SK-MEL-5 (cell line): ENCODE data around the gene SLC38A9. TPM values are rescaled to one million over a fixed set of nuclear protein-coding genes. Genes with fewer than 3 reads are reported as not detected.

Experiments
- DNase-seq: peaks from one replicate; pipeline ENCODE4 v3.0.0-alpha.2; 2016; ENCODE audit warnings: low read depth, low spot score
- in situ Hi-C: cut with HindIII; loops from 2 replicates; pipeline ENCODE4 v1.10.0; 2016; ENCODE audit warnings: low sequenced_read_pairs, high pct_unique_total_duplicates, low pct_unique_long_range_greater_than_20kb
- total RNA-seq: library from RNA; depleted of rRNA; stranded (reverse); fragments of >200 nt; shearing (Covaris generic); gene quantifications from 2 replicates; pipeline ENCODE4 v1.2.3, GENCODE V29; 2014

Gene SLC38A9
- total RNA-seq, 1 experiment from 2014 or later = 44.0 TPM

GRCh38 chr5:55679556-55679955 is 32.6 kb downstream of the SLC38A9 start:
- in situ Hi-C loops = no loop called here
- DNase-seq = no peak

GRCh38 chr5:55675119-55675518 is 37.0 kb downstream of the SLC38A9 start:
- no peak for DNase-seq
- in situ Hi-C loops = no loop called here

- DNase-seq = no peak
- in situ Hi-C loops = no loop called here
These were observed 37.8 kb downstream of the SLC38A9 start for GRCh38 chr5:55674340-55674739.

- peak; percentile 96 for DNase-seq
- in situ Hi-C loops = no loop called here
These were observed 39.6 kb downstream of the SLC38A9 start for GRCh38 chr5:55672477-55672911.

GRCh38 chr5:55671975-55672374 is 40.1 kb downstream of the SLC38A9 start:
- no peak for DNase-seq
- in situ Hi-C loops = no loop called here

GRCh38 chr5:55668356-55668755 is 43.8 kb downstream of the SLC38A9 start:
- in situ Hi-C loops = no loop called here

GRCh38 chr5:55667938-55668337 is 44.2 kb downstream of the SLC38A9 start:
- DNase-seq = no peak
- in situ Hi-C loops = no loop called here

More at GRCh38 chr5:55668356-55668755, 43.8 kb downstream of the SLC38A9 start:
- DNase-seq = no peak

GRCh38 chr5:55665065-55665464 is 47.1 kb downstream of the SLC38A9 start:
- no peak for DNase-seq
- in situ Hi-C loops = no loop called here

- peak; percentile 41 for DNase-seq
- in situ Hi-C loops = no loop called here
These were observed 54.7 kb downstream of the SLC38A9 start for GRCh38 chr5:55657443-55657842.

- in situ Hi-C loops = no loop called here
- DNase-seq = no peak
These were observed 61.7 kb downstream of the SLC38A9 start for GRCh38 chr5:55650386-55650785.

GRCh38 chr5:55649963-55650362 is 62.2 kb downstream of the SLC38A9 start:
- in situ Hi-C loops = no loop called here
- no peak for DNase-seq

GRCh38 chr5:55645304-55645703 is 66.8 kb downstream of the SLC38A9 start:
- no peak for DNase-seq
- in situ Hi-C loops = no loop called here

GRCh38 chr5:55638455-55638854 is 73.7 kb downstream of the SLC38A9 start:
- in situ Hi-C loops = no loop called here
- no peak for DNase-seq

GRCh38 chr5:55638051-55638450 is 74.1 kb downstream of the SLC38A9 start:
- DNase-seq = no peak
- in situ Hi-C loops = no loop called here

- in situ Hi-C loops = no loop called here
- DNase-seq = no peak
These were observed 75.4 kb downstream of the SLC38A9 start for GRCh38 chr5:55636683-55637082.

- in situ Hi-C loops = no loop called here
- no peak for DNase-seq
These were observed 75.9 kb downstream of the SLC38A9 start for GRCh38 chr5:55636177-55636576.

- no peak for DNase-seq
These were observed 77.3 kb downstream of the SLC38A9 start for GRCh38 chr5:55634866-55635265.

GRCh38 chr5:55634209-55634805 is 77.8 kb downstream of the SLC38A9 start:
- DNase-seq = no peak

More at GRCh38 chr5:55634866-55635265, 77.3 kb downstream of the SLC38A9 start:
- in situ Hi-C loops = no loop called here

GRCh38 chr5:55633574-55634208 is 78.4 kb downstream of the SLC38A9 start:
- in situ Hi-C loops = no loop called here
- no peak for DNase-seq

More at GRCh38 chr5:55634209-55634805, 77.8 kb downstream of the SLC38A9 start:
- in situ Hi-C loops = no loop called here
